SK-N-SH treated with all-trans-retinoic acid at 6 μM for 48 hours (cell line): ENCODE data around the gene FBXL14.

ENCODE experiments used
- ATAC-seq: fragments of 200-7000 bp; cut with Tn5 transposase; 3 replicates; pipeline ENCODE4 v1.9.1; 2020; ENCODE audit warnings: mild to moderate bottlenecking, moderate library complexity
- ARNTL ChIP-seq: fragments of 450-650 bp; formaldehyde crosslinking; IDR thresholded peaks from 2 replicates; pipeline ENCODE4 v1.5.0; 2020; ENCODE audit warnings: low read depth, mild to moderate bottlenecking, moderate library complexity, borderline replicate concordance
- BACH2 ChIP-seq: fragments of 250-450 bp; sonication (Bioruptor Pico); IDR thresholded peaks from 2 replicates; pipeline ENCODE4 v1.9.0; 2021; ENCODE audit warnings: mild to moderate bottlenecking, borderline replicate concordance
- CSDC2 ChIP-seq: fragments of 250-450 bp; sonication (Bioruptor Pico); IDR thresholded peaks from 2 replicates; pipeline ENCODE4 v1.5.0; 2020; ENCODE audit warnings: mild to moderate bottlenecking, moderate library complexity
- ISL1 ChIP-seq: fragments of 250-450 bp; sonication (Bioruptor Pico); IDR thresholded peaks from 2 replicates; pipeline ENCODE4 v2.1.2; 2022; ENCODE audit warnings: mild to moderate bottlenecking, moderate library complexity
- OSR1 ChIP-seq: fragments of 250-450 bp; sonication (Bioruptor Pico); IDR thresholded peaks from 2 replicates; pipeline ENCODE4 v1.8.0; 2022; ENCODE audit warnings: moderate library complexity, mild to moderate bottlenecking, inconsistent platforms
- PPARA ChIP-seq: fragments of 250-450 bp; sonication (Bioruptor Pico); IDR thresholded peaks from 2 replicates; pipeline ENCODE4 v1.5.0; 2020; ENCODE audit warnings: mild to moderate bottlenecking, borderline replicate concordance
- RARB ChIP-seq: fragments of 250-450 bp; sonication (Bioruptor Pico); IDR thresholded peaks from 2 replicates; pipeline ENCODE4 v1.8.0; 2021; ENCODE audit warnings: mild to moderate bottlenecking, moderate library complexity
- SNAI2 ChIP-seq: fragments of 250-450 bp; sonication (Bioruptor Pico); IDR thresholded peaks from 2 replicates; pipeline ENCODE4 v1.5.0; 2020; ENCODE audit warnings: mild to moderate bottlenecking, moderate library complexity
- TCF4 ChIP-seq: fragments of 250-450 bp; sonication (Bioruptor Pico); IDR thresholded peaks from 2 replicates; pipeline ENCODE4 v1.8.0; 2021; ENCODE audit warnings: mild to moderate bottlenecking, moderate library complexity, borderline replicate concordance
- TOX ChIP-seq: fragments of 250-450 bp; sonication (Bioruptor Pico); IDR thresholded peaks from 2 replicates; pipeline ENCODE4 v1.8.0; 2021; ENCODE audit warnings: mild to moderate bottlenecking, moderate library complexity, borderline replicate concordance
- ZC3H10 ChIP-seq: fragments of 250-450 bp; sonication (Bioruptor Pico); IDR thresholded peaks from 2 replicates; pipeline ENCODE4 v1.5.1; 2021; ENCODE audit warnings: mild to moderate bottlenecking, moderate library complexity
- ZFP3 ChIP-seq: fragments of 250-450 bp; sonication (Bioruptor Pico); IDR thresholded peaks from 2 replicates; pipeline ENCODE4 v1.5.0; 2020; ENCODE audit warnings: mild to moderate bottlenecking, moderate library complexity
- ZFP30 ChIP-seq: fragments of 450-650 bp; formaldehyde crosslinking; IDR thresholded peaks from 2 replicates; pipeline ENCODE4 v1.5.0; 2022; ENCODE audit warnings: mild to moderate bottlenecking, moderate library complexity
- ZNF565 ChIP-seq: fragments of 450-650 bp; formaldehyde crosslinking; conservative IDR thresholded peaks from 2 replicates; pipeline ENCODE4 v1.5.0; 2020; ENCODE audit warnings: low read depth, mild to moderate bottlenecking, moderate library complexity
- ZNF8 ChIP-seq: fragments of 450-650 bp; formaldehyde crosslinking; IDR thresholded peaks from 2 replicates; pipeline ENCODE4 v1.5.0; 2020; ENCODE audit warnings: mild to moderate bottlenecking, moderate library complexity
- TF ChIP-seq, protein P1 (sequence below): fragments of 250-450 bp; sonication (Bioruptor Pico); IDR thresholded peaks from 2 replicates; pipeline ENCODE4 v1.8.0; 2021; ENCODE audit warnings: low read depth, mild to moderate bottlenecking, moderate library complexity, borderline replicate concordance
- TF ChIP-seq, protein P2 (sequence below): fragments of 250-450 bp; sonication (Bioruptor Pico); IDR thresholded peaks from 2 replicates; pipeline ENCODE4 v1.8.0; 2020; ENCODE audit warnings: mild to moderate bottlenecking, moderate library complexity, borderline replicate concordance
- TF ChIP-seq, protein P3 (sequence below): fragments of 250-450 bp; sonication (Bioruptor Pico); IDR thresholded peaks from 2 replicates; pipeline ENCODE4 v1.5.0; 2020; ENCODE audit warnings: mild to moderate bottlenecking, moderate library complexity
- TF ChIP-seq, protein P4 (sequence below): fragments of 250-450 bp; sonication (Bioruptor Pico); IDR thresholded peaks from 2 replicates; pipeline ENCODE4 v1.5.1; 2020; ENCODE audit warnings: low read depth, mild to moderate bottlenecking, moderate library complexity
- TF ChIP-seq, protein P5 (sequence below): fragments of 250-450 bp; sonication (Bioruptor Pico); IDR thresholded peaks from 2 replicates; pipeline ENCODE4 v1.5.1; 2021; ENCODE audit warnings: mild to moderate bottlenecking, moderate library complexity

The FBXL14 gene

DNA sequence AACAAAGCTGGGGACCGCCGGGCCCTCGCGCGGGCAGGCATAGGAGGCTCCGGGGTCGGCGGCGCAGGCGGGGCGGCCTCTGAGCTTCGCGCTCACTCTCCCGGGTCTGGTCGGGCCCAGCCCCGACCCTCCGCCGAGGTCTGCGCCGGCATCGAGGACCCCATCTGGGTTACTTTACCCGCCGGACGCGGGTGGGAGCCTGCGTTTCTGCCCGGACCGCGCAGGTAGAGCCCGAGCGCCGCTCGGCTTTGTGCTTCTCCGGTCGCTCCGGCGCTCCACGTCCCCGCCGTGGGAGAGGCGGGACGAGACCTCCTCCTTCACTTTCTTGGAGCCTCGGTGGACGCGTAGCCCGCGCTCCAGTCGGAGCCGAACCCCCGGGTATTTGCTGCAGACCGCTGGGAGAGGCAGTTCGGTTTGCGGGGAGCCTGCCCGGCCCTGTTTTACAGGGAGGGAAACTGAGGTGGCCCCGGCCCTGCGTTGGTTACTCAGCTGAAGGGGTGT, 63.2 kb downstream of the FBXL14 start:
- ATAC-seq = peak; percentile 32
- TF ChIP-seq SNAI2 (no peak), ZC3H10 (CRISPR knock-in tag) (no peak), ZNF565 (no peak), ZFP30 (CRISPR knock-in tag) (no peak), PPARA (no peak), CSDC2 (no peak), TCF4 (CRISPR knock-in tag) (no peak), ZNF8 (no peak), BACH2 (CRISPR knock-in tag) (no peak), OSR1 (no peak), ISL1 (CRISPR knock-in tag) (no peak), RARB (CRISPR knock-in tag) (no peak)
- TF ChIP-seq, protein P1, sequence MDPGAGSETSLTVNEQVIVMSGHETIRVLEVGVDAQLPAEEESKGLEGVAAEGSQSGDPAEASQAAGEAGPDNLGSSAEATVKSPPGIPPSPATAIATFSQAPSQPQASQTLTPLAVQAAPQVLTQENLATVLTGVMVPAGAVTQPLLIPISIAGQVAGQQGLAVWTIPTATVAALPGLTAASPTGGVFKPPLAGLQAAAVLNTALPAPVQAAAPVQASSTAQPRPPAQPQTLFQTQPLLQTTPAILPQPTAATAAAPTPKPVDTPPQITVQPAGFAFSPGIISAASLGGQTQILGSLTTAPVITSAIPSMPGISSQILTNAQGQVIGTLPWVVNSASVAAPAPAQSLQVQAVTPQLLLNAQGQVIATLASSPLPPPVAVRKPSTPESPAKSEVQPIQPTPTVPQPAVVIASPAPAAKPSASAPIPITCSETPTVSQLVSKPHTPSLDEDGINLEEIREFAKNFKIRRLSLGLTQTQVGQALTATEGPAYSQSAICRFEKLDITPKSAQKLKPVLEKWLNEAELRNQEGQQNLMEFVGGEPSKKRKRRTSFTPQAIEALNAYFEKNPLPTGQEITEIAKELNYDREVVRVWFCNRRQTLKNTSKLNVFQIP (CRISPR knock-in tag) = no peak
- TF ChIP-seq, protein P2, sequence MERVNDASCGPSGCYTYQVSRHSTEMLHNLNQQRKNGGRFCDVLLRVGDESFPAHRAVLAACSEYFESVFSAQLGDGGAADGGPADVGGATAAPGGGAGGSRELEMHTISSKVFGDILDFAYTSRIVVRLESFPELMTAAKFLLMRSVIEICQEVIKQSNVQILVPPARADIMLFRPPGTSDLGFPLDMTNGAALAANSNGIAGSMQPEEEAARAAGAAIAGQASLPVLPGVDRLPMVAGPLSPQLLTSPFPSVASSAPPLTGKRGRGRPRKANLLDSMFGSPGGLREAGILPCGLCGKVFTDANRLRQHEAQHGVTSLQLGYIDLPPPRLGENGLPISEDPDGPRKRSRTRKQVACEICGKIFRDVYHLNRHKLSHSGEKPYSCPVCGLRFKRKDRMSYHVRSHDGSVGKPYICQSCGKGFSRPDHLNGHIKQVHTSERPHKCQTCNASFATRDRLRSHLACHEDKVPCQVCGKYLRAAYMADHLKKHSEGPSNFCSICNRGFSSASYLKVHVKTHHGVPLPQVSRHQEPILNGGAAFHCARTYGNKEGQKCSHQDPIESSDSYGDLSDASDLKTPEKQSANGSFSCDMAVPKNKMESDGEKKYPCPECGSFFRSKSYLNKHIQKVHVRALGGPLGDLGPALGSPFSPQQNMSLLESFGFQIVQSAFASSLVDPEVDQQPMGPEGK = no peak
- TF ChIP-seq, protein P3, sequence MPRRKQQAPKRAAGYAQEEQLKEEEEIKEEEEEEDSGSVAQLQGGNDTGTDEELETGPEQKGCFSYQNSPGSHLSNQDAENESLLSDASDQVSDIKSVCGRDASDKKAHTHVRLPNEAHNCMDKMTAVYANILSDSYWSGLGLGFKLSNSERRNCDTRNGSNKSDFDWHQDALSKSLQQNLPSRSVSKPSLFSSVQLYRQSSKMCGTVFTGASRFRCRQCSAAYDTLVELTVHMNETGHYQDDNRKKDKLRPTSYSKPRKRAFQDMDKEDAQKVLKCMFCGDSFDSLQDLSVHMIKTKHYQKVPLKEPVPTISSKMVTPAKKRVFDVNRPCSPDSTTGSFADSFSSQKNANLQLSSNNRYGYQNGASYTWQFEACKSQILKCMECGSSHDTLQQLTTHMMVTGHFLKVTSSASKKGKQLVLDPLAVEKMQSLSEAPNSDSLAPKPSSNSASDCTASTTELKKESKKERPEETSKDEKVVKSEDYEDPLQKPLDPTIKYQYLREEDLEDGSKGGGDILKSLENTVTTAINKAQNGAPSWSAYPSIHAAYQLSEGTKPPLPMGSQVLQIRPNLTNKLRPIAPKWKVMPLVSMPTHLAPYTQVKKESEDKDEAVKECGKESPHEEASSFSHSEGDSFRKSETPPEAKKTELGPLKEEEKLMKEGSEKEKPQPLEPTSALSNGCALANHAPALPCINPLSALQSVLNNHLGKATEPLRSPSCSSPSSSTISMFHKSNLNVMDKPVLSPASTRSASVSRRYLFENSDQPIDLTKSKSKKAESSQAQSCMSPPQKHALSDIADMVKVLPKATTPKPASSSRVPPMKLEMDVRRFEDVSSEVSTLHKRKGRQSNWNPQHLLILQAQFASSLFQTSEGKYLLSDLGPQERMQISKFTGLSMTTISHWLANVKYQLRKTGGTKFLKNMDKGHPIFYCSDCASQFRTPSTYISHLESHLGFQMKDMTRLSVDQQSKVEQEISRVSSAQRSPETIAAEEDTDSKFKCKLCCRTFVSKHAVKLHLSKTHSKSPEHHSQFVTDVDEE (CRISPR knock-in tag) = no peak
- TF ChIP-seq, protein P4, sequence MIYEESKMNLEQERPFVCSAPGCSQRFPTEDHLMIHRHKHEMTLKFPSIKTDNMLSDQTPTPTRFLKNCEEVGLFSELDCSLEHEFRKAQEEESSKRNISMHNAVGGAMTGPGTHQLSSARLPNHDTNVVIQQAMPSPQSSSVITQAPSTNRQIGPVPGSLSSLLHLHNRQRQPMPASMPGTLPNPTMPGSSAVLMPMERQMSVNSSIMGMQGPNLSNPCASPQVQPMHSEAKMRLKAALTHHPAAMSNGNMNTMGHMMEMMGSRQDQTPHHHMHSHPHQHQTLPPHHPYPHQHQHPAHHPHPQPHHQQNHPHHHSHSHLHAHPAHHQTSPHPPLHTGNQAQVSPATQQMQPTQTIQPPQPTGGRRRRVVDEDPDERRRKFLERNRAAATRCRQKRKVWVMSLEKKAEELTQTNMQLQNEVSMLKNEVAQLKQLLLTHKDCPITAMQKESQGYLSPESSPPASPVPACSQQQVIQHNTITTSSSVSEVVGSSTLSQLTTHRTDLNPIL (CRISPR knock-in tag) = no peak
- TF ChIP-seq, protein P5, sequence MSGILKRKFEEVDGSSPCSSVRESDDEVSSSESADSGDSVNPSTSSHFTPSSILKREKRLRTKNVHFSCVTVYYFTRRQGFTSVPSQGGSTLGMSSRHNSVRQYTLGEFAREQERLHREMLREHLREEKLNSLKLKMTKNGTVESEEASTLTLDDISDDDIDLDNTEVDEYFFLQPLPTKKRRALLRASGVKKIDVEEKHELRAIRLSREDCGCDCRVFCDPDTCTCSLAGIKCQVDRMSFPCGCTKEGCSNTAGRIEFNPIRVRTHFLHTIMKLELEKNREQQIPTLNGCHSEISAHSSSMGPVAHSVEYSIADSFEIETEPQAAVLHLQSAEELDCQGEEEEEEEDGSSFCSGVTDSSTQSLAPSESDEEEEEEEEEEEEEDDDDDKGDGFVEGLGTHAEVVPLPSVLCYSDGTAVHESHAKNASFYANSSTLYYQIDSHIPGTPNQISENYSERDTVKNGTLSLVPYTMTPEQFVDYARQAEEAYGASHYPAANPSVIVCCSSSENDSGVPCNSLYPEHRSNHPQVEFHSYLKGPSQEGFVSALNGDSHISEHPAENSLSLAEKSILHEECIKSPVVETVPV = no peak

DNA sequence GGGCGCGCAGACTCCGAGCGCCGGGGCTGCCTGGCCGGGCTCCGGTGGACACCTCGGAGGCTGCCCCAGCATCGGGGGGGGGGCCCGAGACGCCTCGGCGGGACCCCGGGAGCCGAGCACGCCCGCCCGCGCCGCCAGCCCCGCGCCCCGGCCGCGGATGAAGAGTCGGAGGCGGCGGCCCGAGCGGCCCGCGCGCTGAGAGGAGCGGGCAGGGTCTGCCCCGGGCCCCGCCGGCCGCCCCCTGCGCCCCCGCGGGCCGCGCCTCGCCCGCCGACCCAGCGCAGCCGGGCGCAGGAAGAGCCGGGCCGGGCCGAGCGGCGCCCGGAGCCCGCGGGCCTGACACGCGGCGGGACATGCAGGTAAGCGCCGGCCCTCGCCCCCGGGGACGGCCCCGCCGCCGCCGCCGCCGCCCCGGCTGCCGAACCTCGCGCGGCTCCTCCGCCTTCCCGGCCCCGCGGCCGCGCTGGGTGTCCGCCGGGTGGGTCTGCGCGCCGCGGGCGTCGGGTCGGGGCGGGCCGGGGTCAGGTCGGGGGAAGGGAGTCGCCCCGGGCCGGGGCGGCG, 63.7 kb downstream of the FBXL14 start:
- TF ChIP-seq CSDC2 (no peak), RARB (CRISPR knock-in tag) (no peak), ZNF565 (no peak), ARNTL (CRISPR knock-in tag) (no peak), ISL1 (CRISPR knock-in tag) (no peak), TOX (CRISPR knock-in tag) (no peak), BACH2 (CRISPR knock-in tag) (no peak), TCF4 (CRISPR knock-in tag) (no peak), ZFP30 (CRISPR knock-in tag) (no peak), ZFP3 (CRISPR knock-in tag) (no peak)
- TF ChIP-seq, protein P1 (CRISPR knock-in tag) = no peak
- TF ChIP-seq, protein P3 (CRISPR knock-in tag) = no peak
- TF ChIP-seq, protein P5 = no peak
- TF ChIP-seq, protein P2 = no peak
- TF ChIP-seq, all 23 proteins: peak for 0
- no peak for ATAC-seq
